ENCODE measurements around the gene RPS6KC1.

DNA sequence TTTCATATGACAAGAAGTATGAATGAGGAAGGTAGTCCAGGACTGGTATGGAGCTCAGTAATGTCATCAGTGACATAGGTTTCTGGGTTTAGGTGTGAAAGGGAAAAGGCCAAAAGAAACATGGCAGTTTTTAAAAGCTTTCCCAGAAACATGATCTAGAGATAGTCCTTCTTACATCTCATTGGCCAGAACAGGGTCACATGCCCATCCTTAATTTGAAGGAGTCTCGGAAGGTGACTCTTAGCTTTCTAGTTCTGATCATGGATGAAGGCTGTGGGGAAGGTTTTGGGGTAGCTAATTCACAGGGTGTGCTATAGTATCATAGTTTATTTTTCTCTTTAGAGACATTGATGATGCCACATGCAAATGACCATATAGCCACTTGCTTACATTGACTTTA, 55.3 kb downstream of the RPS6KC1 start:
- TF ChIP-seq, protein P1, sequence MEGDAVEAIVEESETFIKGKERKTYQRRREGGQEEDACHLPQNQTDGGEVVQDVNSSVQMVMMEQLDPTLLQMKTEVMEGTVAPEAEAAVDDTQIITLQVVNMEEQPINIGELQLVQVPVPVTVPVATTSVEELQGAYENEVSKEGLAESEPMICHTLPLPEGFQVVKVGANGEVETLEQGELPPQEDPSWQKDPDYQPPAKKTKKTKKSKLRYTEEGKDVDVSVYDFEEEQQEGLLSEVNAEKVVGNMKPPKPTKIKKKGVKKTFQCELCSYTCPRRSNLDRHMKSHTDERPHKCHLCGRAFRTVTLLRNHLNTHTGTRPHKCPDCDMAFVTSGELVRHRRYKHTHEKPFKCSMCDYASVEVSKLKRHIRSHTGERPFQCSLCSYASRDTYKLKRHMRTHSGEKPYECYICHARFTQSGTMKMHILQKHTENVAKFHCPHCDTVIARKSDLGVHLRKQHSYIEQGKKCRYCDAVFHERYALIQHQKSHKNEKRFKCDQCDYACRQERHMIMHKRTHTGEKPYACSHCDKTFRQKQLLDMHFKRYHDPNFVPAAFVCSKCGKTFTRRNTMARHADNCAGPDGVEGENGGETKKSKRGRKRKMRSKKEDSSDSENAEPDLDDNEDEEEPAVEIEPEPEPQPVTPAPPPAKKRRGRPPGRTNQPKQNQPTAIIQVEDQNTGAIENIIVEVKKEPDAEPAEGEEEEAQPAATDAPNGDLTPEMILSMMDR (conservative IDR thresholded peaks at IDR 0.05), result no peak
- no peak for TF ChIP-seq ZFX (IDR thresholded peaks at IDR 0.05)

All from C4-2B (cell line).